AG10803 (cell line): ENCODE measurements around the gene KCNIP4.

Experiments
- DNase-seq: peaks from one replicate; pipeline ENCODE4 v3.0.0; 2010; ENCODE audit warnings: low read depth
- H3K4me3 ChIP-seq: 2 replicates; pipeline ENCODE4 v1.5.1; 2011; ENCODE audit warnings: mild to moderate bottlenecking, low read length, control low read depth
- TF ChIP-seq, protein P1 (sequence below): conservative IDR thresholded peaks from 2 replicates; pipeline ENCODE4 v1.5.1; 2011; ENCODE audit warnings: mild to moderate bottlenecking, low read length, control low read depth, inconsistent platforms

KCNIP4 gene

GRCh38 chr4:21013501-21013900, 935.1 kb downstream of the KCNIP4 start:
- TF ChIP-seq, protein P1, sequence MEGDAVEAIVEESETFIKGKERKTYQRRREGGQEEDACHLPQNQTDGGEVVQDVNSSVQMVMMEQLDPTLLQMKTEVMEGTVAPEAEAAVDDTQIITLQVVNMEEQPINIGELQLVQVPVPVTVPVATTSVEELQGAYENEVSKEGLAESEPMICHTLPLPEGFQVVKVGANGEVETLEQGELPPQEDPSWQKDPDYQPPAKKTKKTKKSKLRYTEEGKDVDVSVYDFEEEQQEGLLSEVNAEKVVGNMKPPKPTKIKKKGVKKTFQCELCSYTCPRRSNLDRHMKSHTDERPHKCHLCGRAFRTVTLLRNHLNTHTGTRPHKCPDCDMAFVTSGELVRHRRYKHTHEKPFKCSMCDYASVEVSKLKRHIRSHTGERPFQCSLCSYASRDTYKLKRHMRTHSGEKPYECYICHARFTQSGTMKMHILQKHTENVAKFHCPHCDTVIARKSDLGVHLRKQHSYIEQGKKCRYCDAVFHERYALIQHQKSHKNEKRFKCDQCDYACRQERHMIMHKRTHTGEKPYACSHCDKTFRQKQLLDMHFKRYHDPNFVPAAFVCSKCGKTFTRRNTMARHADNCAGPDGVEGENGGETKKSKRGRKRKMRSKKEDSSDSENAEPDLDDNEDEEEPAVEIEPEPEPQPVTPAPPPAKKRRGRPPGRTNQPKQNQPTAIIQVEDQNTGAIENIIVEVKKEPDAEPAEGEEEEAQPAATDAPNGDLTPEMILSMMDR, result no peak
- DNase-seq, result no peak
- H3K4me3 ChIP-seq, result no peak overlapping the region

DNA sequence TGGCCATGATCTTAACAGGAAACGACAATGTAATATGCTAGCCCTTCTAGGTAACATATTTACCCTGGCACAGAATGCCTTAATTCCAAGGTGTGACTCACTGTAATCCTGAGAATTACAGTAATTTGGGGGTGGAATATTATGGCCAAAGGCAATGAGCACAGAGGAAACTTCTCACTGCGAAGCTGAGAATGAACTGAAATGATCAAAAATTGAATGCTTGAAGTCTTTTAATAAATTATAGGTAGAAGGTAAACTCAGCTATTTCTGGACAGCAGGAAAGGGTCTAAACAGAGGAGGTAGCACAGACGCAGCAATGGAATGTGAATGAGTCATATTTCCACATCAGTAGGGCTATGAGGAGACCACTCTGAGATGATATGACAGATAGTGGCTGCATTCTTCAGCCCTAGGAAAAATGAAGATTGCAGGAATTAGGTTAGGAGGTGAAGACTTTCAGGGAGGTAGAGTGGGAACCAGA, 935.7 kb downstream of the KCNIP4 start:
- no peak for DNase-seq
- TF ChIP-seq, protein P1, result no peak
- no peak overlapping the region for H3K4me3 ChIP-seq

DNA sequence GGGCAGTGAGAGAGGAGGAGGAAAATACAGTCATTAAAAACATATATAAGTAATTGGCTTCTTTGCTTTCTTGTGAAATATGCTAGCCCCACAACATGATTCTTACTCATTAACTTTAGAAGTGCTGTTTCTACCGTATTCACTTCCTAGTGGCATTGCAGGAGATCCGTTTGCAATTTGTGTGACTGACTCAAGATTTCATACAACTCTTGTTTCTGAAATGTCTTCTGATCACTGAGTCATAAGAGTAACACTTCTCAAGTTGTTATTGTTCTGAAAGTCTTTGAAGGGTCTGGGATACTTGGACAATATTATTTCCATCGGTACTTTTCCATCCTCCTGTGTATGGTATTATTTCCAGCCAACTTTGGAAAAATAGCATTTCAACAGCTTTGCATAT, 937.5 kb downstream of the KCNIP4 start:
- TF ChIP-seq, protein P1, result no peak
- no peak for DNase-seq
- H3K4me3 ChIP-seq, result no peak overlapping the region

GRCh38 chr4:21009956-21010355, 938.6 kb downstream of the KCNIP4 start:
- TF ChIP-seq, protein P1, result no peak
- H3K4me3 ChIP-seq, result no peak overlapping the region
- no peak for DNase-seq

- DNase-seq, result no peak
- no peak overlapping the region for H3K4me3 ChIP-seq
- TF ChIP-seq, protein P1, result no peak
These were observed 942.9 kb downstream of the KCNIP4 start for GRCh38 chr4:21005647-21006046.

DNA sequence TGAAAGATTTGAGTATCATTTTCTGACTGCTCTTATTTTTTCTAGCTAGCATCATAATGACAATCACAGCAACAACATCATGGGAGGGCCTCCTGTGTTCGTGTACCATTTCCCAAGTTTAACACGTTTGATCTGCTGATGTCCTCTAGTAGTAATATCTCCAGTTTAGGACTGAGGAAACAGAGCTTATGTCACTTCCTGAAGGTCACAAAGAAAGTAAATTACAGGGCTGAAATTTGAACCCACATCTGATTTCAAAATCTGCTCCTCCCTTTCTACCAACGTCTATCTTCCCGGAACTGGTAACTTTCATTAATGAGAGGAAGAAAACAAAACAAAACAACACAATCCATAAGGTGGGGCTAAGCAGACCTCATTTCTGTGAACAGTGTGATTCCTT, 945.6 kb downstream of the KCNIP4 start:
- DNase-seq, result no peak
- no peak overlapping the region for H3K4me3 ChIP-seq
- TF ChIP-seq, protein P1, result no peak

- TF ChIP-seq, protein P1, result no peak
- no peak overlapping the region for H3K4me3 ChIP-seq
- DNase-seq, result no peak
These were observed 946.3 kb downstream of the KCNIP4 start for GRCh38 chr4:21002286-21002685.
